Measurements from ENCODE around the gene NFIX.

Gene NFIX

DNA sequence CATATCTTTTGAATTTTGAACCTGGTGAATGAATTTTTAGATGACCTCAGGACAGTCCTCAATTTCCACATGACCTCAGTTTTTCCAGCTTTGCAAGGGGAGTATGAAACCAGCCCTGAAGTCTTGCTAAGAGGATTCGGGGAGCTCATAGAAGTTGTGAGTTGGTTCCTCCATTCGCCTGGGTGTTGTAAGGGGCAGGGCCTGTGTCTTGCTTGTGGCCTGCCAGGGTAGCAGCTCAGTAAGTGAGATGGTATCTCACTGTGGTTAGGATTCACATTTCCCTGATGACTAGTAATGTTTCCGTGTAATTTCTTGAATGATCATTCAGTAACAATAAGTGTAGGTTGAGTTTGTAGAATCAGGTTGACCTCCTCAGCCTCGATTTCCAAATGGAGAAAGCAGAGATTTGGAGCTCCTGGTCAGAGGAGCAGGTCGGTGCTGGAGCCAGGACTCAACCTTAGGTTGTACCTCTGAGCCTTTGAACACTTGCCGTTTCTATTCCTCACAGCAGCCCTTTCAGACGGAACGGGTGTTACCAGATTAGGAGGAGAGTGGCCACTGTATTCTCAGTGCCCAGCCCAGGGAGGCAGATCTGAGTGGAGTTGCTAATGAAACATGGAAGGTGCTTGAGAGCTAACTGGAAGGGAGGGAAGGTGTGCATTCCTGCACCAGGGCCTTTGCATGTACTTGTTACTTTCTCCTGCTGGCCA is 137.4 kb downstream of the NFIX start:
- no peak overlapping the region for H3K27ac ChIP-seq
- TF ChIP-seq, protein P1, sequence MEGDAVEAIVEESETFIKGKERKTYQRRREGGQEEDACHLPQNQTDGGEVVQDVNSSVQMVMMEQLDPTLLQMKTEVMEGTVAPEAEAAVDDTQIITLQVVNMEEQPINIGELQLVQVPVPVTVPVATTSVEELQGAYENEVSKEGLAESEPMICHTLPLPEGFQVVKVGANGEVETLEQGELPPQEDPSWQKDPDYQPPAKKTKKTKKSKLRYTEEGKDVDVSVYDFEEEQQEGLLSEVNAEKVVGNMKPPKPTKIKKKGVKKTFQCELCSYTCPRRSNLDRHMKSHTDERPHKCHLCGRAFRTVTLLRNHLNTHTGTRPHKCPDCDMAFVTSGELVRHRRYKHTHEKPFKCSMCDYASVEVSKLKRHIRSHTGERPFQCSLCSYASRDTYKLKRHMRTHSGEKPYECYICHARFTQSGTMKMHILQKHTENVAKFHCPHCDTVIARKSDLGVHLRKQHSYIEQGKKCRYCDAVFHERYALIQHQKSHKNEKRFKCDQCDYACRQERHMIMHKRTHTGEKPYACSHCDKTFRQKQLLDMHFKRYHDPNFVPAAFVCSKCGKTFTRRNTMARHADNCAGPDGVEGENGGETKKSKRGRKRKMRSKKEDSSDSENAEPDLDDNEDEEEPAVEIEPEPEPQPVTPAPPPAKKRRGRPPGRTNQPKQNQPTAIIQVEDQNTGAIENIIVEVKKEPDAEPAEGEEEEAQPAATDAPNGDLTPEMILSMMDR (conservative IDR thresholded peaks at IDR 0.05), result no peak

DNA sequence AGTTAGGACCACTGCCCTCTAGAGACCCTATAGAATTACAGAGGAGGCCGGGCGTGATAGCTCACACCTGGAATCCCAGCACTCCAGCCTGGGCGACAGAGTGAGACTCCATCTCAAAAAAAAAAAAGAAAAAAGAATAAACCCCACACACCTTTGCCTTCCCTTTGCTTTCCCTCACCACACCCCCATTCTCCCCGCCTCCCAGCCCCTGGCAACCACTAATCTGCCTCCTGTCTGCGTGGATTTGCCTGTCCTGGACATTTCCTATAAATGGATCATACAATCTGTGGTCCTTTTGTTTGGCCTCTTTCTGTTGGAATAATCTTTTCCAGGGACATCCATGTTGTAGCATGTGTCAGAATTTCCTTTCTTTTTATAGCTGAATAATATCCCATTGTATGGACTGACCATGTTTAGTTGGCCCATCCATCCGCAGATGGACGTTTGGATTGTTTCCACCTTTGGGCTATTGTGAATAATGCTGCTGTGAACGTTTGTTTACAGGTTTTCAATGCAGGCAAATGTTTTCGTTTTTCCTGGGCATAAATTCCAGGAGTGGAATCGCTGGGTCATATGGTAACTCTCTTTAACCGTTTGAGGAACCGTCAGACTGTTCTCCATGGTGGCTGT is 138.1 kb downstream of the NFIX start:
- H3K27ac ChIP-seq, result no peak overlapping the region
- TF ChIP-seq, protein P1 (conservative IDR thresholded peaks at IDR 0.05), result no peak

DNA sequence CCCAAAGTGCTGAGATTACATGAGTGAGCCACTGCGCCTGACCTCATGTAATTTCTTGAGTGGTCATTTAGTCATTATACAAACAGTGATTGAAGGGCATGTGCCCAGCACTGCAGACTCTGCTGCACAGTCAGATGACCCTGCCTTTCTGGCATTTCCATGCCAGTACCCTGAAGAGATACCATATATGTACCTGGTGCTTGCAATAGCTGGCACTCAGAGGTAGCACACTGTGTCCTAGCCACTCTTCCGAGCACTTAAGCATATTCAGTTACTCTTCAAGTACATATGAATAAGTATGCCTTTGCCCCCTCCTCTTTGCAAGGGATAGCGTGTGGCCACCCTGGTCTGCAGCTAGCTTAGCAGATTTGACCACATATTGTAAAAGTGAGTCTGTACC is 139.4 kb downstream of the NFIX start:
- TF ChIP-seq, protein P1 (conservative IDR thresholded peaks at IDR 0.05), result no peak
- no peak overlapping the region for H3K27ac ChIP-seq

DNA sequence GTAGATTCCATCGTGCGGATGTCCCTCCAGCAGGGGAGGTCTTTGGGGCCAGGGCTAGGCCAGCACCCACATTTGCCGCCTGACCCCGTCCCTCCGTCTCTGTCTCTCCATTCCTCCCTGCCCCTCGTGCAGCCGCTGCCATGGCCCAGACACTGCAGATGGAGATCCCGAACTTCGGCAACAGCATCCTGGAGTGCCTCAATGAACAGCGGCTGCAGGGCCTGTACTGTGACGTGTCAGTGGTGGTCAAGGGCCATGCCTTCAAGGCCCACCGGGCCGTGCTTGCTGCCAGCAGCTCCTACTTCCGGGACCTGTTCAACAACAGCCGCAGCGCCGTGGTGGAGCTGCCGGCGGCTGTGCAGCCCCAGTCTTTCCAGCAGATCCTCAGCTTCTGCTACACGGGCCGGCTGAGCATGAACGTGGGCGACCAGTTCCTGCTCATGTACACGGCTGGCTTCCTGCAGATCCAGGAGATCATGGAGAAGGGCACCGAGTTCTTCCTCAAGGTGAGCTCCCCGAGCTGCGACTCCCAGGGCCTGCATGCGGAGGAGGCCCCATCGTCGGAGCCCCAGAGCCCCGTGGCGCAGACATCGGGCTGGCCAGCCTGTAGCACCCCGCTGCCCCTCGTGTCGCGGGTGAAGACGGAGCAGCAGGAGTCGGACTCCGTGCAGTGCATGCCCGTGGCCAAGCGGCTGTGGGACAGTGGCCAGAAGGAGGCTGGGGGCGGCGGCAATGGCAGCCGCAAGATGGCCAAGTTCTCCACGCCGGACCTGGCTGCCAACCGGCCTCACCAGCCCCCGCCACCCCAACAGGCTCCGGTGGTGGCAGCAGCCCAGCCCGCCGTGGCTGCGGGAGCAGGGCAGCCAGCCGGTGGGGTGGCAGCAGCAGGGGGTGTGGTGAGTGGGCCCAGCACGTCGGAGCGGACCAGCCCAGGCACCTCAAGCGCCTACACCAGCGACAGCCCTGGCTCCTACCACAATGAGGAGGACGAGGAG is 140.1 kb downstream of the NFIX start:
- no peak overlapping the region for H3K27ac ChIP-seq
- TF ChIP-seq, protein P1 (conservative IDR thresholded peaks at IDR 0.05), result no peak

DNA sequence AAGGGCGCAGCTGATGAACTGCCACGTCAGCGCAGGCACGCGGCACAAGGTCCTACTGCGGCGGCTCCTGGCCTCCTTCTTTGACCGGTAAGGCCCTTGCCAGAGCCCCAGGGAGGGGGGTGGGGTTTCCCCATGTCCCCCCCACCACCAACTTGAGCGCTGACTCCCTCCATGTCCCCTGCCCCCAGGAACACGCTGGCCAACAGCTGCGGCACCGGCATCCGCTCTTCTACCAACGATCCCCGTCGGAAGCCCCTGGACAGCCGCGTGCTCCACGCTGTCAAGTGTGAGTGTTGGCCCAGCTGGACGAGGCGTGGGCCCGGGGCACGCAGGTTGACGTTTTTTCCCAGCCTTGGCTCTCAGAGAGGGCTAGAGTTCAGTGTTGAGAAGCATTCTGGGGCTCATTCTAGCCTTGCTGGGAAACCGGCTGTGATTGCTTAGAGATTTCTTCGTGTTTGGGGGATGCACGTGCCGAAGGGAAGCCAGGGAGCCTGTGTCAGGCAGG is 142.1 kb downstream of the NFIX start:
- no peak overlapping the region for H3K27ac ChIP-seq
- TF ChIP-seq, protein P1 (conservative IDR thresholded peaks at IDR 0.05), result no peak

DNA sequence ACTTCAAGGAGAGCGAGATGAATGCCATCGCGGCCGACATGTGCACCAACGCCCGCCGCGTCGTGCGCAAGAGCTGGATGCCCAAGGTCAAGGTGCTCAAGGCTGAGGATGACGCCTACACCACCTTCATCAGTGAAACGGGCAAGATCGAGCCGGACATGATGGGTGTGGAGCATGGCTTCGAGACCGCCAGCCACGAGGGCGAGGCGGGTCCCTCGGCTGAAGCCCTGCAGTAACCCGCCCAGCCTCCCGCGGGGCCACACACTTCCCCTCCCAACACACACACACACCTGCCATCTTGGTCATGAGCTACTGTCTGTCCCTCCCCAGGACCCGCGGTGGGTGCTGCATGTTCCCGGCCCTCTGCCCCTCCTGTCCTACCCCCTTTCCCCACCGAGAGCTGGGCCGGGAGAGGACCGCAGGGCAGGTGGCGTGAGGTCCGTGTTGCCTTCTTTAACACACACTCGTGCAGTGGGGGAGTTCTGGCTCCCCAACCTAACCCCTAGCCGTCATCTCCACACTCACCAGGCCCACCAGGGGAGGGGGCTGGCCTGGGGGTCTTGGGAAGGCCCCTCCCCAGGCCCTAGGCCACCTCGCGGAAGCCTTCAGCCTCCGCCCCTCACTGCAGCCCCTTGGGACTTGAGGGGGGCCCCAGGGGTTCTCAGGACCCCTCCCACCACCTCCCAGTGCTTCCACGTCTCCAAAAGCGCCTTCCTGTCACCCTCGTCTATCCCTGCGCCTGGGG is 143.1 kb downstream of the NFIX start:
- TF ChIP-seq, protein P1 (conservative IDR thresholded peaks at IDR 0.05), result no peak
- no peak overlapping the region for H3K27ac ChIP-seq
